Measurements from ENCODE around the gene IGSF3. TPM values are rescaled to one million over a fixed set of nuclear protein-coding genes. Genes with fewer than 3 reads are reported as not detected.

Gene IGSF3
- total RNA-seq, 1 experiment from 2014 or later, result 32.4 TPM

DNA sequence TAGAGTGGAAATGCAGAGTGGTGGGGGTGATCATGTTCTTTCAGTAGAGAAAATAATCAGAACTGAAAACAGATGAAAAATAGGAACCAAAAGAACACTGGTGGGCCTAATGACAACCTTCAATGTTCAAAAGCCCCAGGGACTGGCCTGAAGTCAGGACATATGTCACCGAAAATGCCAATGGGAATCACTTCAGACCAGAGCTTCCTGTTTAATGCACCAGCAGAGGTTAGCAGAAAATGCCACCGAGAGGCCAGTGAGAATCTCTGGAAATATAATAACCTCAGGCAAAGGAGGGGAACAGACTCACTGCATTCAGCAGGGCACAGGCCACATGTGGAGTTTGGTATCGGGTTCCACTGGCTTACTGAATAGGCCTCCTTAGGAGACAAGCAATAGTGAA lies 80.8 kb downstream of the IGSF3 start (continued):
- TF ChIP-seq ZNF263 (CRISPR knock-in tag; IDR thresholded peaks at IDR 0.05; ENCODE audit: low read depth), result no peak
- no peak for TF ChIP-seq OVOL2 (CRISPR knock-in tag; IDR thresholded peaks at IDR 0.05; ENCODE audit: borderline replicate concordance)

DNA sequence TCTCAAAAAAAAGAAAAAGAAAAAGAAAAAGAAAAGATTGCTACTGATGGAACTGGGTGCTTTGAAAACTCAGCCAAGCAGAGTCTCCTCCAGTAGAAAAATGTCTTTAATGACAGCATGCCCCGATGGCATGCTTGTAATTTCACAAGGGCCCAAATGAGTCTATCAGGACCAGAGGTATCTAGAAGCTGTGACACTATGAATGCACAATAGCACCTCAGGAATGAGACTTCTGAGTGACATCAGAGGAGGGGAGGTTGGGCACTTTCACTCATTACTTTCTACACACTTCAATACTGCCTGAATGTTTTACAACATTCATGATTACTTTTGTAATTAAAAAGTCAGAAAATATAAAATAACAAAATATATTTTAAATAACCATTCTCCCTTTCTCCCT lies 81.6 kb downstream of the IGSF3 start:
- no peak for ATAC-seq
- DNase-seq (ENCODE audit: low spot score), result no peak
- H3K27ac Mint-ChIP-seq, result no peak overlapping the region
- no peak for TF ChIP-seq SMAD4 (CRISPR knock-in tag; IDR thresholded peaks at IDR 0.05)
- no peak for TF ChIP-seq JUN (CRISPR knock-in tag; IDR thresholded peaks at IDR 0.05)
- TF ChIP-seq, protein P1, sequence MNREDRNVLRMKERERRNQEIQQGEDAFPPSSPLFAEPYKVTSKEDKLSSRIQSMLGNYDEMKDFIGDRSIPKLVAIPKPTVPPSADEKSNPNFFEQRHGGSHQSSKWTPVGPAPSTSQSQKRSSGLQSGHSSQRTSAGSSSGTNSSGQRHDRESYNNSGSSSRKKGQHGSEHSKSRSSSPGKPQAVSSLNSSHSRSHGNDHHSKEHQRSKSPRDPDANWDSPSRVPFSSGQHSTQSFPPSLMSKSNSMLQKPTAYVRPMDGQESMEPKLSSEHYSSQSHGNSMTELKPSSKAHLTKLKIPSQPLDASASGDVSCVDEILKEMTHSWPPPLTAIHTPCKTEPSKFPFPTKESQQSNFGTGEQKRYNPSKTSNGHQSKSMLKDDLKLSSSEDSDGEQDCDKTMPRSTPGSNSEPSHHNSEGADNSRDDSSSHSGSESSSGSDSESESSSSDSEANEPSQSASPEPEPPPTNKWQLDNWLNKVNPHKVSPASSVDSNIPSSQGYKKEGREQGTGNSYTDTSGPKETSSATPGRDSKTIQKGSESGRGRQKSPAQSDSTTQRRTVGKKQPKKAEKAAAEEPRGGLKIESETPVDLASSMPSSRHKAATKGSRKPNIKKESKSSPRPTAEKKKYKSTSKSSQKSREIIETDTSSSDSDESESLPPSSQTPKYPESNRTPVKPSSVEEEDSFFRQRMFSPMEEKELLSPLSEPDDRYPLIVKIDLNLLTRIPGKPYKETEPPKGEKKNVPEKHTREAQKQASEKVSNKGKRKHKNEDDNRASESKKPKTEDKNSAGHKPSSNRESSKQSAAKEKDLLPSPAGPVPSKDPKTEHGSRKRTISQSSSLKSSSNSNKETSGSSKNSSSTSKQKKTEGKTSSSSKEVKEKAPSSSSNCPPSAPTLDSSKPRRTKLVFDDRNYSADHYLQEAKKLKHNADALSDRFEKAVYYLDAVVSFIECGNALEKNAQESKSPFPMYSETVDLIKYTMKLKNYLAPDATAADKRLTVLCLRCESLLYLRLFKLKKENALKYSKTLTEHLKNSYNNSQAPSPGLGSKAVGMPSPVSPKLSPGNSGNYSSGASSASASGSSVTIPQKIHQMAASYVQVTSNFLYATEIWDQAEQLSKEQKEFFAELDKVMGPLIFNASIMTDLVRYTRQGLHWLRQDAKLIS (CRISPR knock-in tag; IDR thresholded peaks at IDR 0.05; ENCODE audit: borderline replicate concordance), result no peak
- no peak for TF ChIP-seq ELF4 (CRISPR knock-in tag; IDR thresholded peaks at IDR 0.05; ENCODE audit: low read depth)
- ChIA-PET CTCF (interaction anchor here (1.5 to 5.0 kb wide), 2 partner anchors 12 to 87 kb away, joined by 3 to 30 read pairs; no protein-coding TSS in a partner anchor), POLR2A (no interaction called here)
- H3K4me3 Mint-ChIP-seq, result no peak overlapping the region
- no peaks in the 10 kb centered on the region for H3K27me3 Mint-ChIP-seq (ENCODE audit: low read depth)
- H3K36me3 Mint-ChIP-seq, result peaks cover 19% of the 10 kb centered on the region
- no peaks in the 10 kb centered on the region for H3K9me3 Mint-ChIP-seq
- H3K4me1 Mint-ChIP-seq, result peaks cover 18% of the 10 kb centered on the region

DNA sequence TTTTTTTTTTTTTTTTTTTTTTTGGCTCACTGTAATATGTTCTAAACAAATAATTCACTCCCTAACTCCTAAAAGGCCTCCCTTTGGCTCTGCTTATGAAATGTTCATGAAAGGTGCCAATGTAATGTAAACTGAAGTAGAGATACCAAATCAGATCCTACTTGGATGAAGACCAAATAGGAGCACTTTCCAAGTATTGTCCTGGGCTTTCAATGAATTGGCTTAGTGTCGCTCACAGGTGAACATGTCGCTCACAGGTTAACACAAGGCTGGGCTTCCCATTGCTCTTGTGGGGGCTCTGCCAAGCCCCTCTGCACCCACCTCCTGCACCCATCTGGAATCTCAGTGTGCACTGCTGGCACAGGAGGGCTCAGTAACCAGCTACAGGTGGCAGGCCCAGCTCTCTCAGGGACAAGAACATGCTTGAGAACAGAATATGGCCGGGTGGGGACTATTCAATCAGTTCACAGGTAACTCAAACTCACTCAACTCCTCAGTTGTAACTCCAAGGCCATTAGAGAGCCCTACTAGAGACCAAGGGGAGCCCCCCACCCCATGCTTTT lies 86.1 kb downstream of the IGSF3 start:
- peaks cover 3% of the 10 kb centered on the region for H3K4me1 Mint-ChIP-seq
- no peak overlapping the region for H3K27ac Mint-ChIP-seq
- peaks cover 11% of the 10 kb centered on the region for H3K36me3 Mint-ChIP-seq
- DNase-seq (ENCODE audit: low spot score) (no peak), ATAC-seq (no peak)
- no peak overlapping the region for H3K4me3 Mint-ChIP-seq
- ChIA-PET POLR2A (no interaction called here), CTCF (no interaction called here)
- H3K27me3 Mint-ChIP-seq (ENCODE audit: low read depth), result no peaks in the 10 kb centered on the region
- H3K9me3 Mint-ChIP-seq, result no peaks in the 10 kb centered on the region
- TF ChIP-seq TEAD1 (CRISPR knock-in tag; IDR thresholded peaks at IDR 0.05) (no peak), ZNF671 (CRISPR knock-in tag; IDR thresholded peaks at IDR 0.05) (no peak), ZNF423 (CRISPR knock-in tag; IDR thresholded peaks at IDR 0.05) (no peak)
- TF ChIP-seq, protein P2, sequence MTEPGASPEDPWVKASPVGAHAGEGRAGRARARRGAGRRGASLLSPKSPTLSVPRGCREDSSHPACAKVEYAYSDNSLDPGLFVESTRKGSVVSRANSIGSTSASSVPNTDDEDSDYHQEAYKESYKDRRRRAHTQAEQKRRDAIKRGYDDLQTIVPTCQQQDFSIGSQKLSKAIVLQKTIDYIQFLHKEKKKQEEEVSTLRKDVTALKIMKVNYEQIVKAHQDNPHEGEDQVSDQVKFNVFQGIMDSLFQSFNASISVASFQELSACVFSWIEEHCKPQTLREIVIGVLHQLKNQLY (CRISPR knock-in tag; IDR thresholded peaks at IDR 0.05), result no peak
- TF ChIP-seq, protein P3, sequence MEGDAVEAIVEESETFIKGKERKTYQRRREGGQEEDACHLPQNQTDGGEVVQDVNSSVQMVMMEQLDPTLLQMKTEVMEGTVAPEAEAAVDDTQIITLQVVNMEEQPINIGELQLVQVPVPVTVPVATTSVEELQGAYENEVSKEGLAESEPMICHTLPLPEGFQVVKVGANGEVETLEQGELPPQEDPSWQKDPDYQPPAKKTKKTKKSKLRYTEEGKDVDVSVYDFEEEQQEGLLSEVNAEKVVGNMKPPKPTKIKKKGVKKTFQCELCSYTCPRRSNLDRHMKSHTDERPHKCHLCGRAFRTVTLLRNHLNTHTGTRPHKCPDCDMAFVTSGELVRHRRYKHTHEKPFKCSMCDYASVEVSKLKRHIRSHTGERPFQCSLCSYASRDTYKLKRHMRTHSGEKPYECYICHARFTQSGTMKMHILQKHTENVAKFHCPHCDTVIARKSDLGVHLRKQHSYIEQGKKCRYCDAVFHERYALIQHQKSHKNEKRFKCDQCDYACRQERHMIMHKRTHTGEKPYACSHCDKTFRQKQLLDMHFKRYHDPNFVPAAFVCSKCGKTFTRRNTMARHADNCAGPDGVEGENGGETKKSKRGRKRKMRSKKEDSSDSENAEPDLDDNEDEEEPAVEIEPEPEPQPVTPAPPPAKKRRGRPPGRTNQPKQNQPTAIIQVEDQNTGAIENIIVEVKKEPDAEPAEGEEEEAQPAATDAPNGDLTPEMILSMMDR (IDR thresholded peaks at IDR 0.05), result no peak
- TF ChIP-seq, protein P4, sequence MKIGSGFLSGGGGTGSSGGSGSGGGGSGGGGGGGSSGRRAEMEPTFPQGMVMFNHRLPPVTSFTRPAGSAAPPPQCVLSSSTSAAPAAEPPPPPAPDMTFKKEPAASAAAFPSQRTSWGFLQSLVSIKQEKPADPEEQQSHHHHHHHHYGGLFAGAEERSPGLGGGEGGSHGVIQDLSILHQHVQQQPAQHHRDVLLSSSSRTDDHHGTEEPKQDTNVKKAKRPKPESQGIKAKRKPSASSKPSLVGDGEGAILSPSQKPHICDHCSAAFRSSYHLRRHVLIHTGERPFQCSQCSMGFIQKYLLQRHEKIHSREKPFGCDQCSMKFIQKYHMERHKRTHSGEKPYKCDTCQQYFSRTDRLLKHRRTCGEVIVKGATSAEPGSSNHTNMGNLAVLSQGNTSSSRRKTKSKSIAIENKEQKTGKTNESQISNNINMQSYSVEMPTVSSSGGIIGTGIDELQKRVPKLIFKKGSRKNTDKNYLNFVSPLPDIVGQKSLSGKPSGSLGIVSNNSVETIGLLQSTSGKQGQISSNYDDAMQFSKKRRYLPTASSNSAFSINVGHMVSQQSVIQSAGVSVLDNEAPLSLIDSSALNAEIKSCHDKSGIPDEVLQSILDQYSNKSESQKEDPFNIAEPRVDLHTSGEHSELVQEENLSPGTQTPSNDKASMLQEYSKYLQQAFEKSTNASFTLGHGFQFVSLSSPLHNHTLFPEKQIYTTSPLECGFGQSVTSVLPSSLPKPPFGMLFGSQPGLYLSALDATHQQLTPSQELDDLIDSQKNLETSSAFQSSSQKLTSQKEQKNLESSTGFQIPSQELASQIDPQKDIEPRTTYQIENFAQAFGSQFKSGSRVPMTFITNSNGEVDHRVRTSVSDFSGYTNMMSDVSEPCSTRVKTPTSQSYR (CRISPR knock-in tag; IDR thresholded peaks at IDR 0.05), result no peak
- TF ChIP-seq, protein P5, sequence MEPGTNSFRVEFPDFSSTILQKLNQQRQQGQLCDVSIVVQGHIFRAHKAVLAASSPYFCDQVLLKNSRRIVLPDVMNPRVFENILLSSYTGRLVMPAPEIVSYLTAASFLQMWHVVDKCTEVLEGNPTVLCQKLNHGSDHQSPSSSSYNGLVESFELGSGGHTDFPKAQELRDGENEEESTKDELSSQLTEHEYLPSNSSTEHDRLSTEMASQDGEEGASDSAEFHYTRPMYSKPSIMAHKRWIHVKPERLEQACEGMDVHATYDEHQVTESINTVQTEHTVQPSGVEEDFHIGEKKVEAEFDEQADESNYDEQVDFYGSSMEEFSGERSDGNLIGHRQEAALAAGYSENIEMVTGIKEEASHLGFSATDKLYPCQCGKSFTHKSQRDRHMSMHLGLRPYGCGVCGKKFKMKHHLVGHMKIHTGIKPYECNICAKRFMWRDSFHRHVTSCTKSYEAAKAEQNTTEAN (CRISPR knock-in tag; IDR thresholded peaks at IDR 0.05), result no peak

Data from WTC11 (cell line).